ENCODE results near the gene MED28.
"Not testable (repeated sequence)": the region's sequence is repeated elsewhere in the genome, so short reads cannot be mapped to it uniquely, and the experiment has no call there.

The MED28 gene, protein sequence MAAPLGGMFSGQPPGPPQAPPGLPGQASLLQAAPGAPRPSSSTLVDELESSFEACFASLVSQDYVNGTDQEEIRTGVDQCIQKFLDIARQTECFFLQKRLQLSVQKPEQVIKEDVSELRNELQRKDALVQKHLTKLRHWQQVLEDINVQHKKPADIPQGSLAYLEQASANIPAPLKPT

DNA sequence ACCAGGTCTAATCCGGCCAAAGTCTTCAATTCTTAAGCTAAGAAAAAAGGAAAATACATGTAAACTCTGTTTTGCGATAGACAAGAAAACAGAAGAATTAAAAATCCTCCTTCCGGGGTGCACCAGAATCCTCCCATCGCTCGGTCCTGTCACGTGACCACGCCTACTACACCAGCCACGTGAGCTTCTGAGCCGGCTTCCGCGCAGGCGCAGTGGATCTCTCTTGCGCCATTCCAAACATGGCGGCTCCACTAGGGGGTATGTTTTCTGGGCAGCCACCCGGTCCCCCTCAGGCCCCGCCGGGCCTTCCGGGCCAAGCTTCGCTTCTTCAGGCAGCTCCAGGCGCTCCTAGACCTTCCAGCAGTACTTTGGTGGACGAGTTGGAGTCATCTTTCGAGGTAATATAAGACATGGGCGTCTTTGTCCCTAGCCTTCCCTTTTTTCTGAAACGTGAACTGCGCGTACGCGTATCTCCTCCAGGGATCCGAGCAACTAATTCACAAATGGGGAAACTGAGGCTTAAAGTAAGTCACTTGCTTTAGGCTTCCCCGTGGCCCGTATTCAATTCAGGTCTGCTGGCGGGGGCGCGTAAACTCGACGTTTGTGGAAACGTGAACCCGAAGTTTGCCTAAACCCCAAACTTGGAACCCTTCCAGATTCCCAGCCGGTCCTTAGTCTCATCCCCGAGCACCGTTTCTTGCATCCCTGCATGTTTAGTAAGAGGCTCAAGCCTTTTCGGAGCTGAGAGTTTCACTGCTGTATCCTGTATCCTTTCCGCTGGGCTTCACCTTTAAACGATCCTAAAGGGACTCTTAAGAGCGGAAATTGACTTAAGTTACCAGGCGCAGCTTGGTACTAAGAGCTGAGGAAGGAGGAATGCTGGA is at the start of gene MED28:
TSS of gene MED28 (plus strand) at position 226 of the 884 bp plus-strand sequence. CDS start at position 240, 14 bp downstream.
- DNase-seq (ENCODE audit: low spot score) = peak; percentile 98

DNA sequence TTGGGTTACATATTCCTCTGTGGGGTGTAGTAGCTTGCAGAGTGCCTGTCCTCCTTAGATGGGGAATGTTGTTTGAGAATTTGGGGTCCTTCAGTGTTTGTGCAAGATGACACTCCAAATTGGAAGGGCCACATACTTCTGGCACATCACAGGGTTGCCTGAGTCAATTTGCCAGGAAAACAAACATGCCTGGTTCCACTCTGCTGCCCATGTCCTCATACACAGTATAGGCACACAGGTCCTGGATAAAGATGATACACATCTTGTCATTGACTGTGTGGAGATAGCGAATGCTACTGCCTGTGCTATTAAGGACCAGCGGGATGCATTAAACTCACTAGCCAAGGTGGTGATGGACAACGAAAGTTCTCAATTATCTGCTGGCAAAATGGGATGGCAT is 48.6 kb upstream of the MED28 start:
- no peak for DNase-seq (ENCODE audit: low spot score)

- DNase-seq (ENCODE audit: low spot score) = peak; percentile 46
These were observed 47.2 kb upstream of the MED28 start for GRCh38 chr4:17567271-17567670.

DNA sequence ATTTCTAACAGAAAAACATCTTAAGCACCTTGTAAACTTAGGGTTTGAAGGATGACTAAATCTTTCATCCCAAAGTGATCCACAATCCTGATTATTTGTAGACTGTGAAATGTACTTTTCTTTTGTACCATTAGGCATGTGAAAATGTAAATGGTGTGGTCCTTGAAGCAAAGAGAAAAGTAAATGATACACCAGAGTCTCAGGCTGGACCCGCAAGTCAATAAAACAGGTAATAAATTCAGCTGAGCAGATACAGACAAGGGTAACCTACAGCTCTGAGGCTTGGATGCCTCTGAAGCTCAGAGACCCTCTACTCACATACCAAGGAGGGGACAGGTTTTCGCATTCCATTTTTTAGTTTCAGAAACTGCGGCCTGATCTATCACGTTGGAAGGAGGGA is 40.2 kb upstream of the MED28 start:
- no peak for DNase-seq (ENCODE audit: low spot score)

- not testable (repeated sequence) for DNase-seq (ENCODE audit: low spot score)
These were observed 39.3 kb upstream of the MED28 start for GRCh38 chr4:17575177-17575576.

DNA sequence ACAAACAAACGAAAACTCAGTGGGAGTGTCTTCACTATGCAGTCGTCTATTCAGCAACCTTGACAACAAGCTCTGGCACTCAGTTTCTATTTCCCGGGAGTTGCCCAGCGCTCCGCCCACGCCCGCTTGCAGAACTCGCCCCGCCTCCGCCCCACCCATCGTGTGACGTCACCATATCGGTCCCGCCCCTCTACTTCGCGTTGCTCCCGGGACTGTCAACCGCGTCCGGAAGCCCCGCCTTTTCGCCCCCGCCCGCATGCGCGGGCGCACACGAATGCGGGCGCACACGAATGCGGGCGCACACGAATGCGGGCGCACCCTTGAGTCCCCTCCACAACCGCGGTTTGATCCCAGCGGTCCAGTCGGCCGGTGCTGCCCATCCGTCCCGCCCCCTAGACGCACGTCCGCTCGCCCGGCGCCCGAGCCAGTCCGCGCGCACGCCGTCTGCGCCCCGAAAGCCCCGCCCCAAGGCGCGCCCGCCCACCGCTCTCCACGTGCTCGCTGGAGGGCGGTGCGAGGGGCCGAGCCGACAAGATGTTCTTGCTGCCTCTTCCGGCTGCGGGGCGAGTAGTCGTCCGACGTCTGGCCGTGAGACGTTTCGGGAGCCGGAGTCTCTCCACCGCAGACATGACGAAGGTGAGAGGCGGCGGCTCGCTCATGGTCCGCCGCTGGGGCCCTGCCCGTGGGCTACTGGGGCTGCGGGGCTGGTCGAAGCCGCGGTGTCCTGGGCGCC is 37.3 kb upstream of the MED28 start, which contains the start of gene LAP3:
TSS of gene LAP3 (plus strand) at position 267 of the 733 bp plus-strand sequence. CDS start at position 535, 268 bp downstream.
- peak; percentile 98 for DNase-seq (ENCODE audit: low spot score)

DNA sequence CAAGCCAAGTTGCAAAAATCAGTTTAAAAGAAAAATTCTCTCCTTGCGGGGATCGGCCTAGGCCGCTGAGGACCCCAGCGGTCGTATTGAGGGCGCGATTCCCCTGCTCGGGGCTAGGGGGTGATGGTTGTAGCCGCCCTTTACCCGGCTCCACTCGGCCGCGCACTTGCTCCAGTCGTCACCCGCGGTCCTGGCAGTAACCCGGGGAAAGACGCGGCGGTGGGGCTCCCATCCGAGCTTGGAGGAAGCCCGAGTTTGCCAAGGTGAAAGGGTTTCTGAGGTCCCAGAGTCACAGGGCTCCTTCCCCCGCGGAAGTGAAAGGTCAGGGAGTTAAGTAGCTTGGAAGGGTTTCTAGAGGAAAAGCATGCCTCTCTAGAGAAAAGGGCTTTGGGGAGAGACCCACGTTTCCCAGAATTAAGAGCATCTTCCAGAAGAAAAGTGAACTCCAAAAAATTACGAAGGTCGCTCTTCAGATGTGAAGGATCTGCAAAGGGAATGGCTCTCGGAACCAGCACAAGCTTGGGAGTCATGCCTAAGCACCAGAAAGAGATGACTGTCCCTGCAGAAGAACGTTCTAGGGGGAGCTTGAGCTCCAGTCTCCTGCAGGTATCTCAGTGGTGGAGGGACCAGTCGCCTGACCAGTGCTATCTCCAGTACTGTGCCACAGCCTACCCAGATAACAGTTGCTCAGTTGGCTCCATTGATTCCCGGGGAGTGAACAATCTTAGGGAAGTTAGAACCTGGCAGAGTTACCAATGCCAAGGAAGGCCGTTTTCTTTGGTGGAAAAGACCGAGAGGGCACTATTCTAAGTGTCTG is 36.6 kb upstream of the MED28 start:
- peak; percentile 39 for DNase-seq (ENCODE audit: low spot score)

GRCh38 chr4:17578482-17578891 is 36.0 kb upstream of the MED28 start:
- no peak for DNase-seq (ENCODE audit: low spot score)

DNA sequence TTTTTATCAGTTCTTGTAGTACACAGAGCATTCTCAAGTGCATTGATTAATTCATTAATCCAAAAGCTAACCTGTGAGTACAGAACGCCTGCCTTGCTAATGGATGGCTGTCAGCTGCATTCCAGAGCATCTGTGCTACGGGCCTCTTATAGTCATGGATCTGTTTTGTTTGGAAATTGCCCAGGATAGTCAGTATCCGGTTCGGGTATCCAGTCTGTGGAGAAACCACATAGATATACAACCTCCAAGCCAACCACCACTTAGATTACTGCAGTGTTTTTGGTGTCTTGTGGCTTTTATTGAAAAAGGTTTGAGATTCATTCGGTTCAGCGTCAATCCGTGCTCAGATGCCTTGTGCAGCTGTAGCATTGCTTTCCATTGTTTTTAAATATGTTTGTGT is 33.5 kb upstream of the MED28 start:
- DNase-seq (ENCODE audit: low spot score) = no peak

DNA sequence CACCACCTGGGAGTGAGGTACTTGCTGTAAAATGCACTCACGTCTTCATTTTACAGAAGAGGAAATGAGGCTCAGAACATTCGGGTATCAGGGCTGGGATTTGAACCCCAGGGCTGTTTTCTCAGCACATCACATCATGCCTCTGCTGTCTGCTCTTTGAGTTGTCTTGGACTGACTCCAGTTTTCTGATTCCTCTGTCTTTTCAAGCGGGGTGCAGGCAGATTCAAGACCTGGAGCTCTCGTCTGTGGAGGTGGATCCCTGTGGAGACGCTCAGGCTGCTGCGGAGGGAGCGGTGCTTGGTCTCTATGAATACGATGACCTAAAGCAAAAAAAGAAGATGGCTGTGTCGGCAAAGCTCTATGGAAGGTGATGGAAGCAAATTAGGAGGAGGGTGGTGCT is 31.2 kb upstream of the MED28 start:
- no peak for DNase-seq (ENCODE audit: low spot score)

DNA sequence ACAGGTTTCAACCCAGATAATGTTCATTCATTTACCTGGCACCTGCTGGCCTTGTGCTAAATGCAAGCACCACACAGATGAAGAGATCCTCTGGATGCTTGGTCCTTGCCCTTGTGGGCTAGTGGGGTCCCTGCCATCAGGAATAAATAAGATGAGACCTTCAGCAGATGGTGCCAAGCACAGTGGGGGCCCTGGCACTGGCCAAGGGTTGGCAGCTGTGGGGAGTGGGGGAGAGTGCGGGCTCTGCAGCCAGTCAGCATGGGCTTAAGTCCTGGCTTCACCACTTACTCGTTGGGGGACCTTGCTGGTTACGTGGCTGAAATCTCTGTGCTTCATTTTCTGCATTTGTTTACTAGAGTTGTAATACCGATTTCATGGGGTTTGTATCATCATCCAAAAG is 30.5 kb upstream of the MED28 start:
- DNase-seq (ENCODE audit: low spot score) = no peak

GRCh38 chr4:17584521-17585213 is 29.8 kb upstream of the MED28 start:
- DNase-seq (ENCODE audit: low spot score) = no peak

GRCh38 chr4:17587094-17587822 is 27.2 kb upstream of the MED28 start:
- no peak for DNase-seq (ENCODE audit: low spot score)

GRCh38 chr4:17589355-17589754 is 25.1 kb upstream of the MED28 start:
- DNase-seq (ENCODE audit: low spot score) = no peak

GRCh38 chr4:17595471-17596005 is 18.9 kb upstream of the MED28 start:
- no peak for DNase-seq (ENCODE audit: low spot score)

DNA sequence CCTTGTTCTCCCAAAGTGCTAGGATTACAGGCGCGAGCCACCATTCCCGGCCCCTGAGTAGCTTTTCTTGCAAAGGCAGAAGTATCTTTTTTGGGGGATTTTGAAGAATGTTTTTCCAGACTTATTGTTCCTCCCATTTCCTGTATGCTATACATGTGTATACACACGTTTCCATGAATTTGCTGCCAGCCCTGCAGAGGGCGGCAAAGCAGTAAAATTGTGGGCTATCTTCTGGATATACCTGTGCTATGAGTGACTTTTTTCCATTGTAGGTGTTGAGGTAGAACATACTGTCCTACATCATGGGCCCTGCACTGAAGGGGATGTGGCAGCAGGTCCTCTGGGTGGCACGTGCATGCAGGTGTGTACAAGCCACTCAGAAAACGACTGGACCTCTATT is 16.9 kb upstream of the MED28 start:
- no peak for DNase-seq (ENCODE audit: low spot score)

DNA sequence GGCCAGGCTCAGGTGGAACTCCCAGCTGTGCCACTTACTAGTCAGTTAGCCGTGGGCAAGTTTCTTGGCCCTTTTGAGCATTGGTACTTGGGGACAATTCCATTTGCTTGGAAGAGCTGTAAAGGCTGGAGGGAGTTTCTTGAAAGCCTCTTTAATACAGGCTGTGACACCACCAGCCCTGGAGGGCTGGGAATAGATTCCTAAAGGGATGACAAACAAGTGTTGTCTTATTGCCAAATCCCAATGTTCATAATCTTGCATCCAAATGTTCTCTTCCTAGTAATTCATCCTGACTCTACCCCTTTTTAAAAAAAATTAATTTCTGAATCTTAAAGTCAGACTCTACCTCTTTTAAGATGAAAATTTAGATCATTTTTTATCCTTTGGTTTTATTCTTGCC is 14.6 kb upstream of the MED28 start:
- DNase-seq (ENCODE audit: low spot score) = no peak

DNA sequence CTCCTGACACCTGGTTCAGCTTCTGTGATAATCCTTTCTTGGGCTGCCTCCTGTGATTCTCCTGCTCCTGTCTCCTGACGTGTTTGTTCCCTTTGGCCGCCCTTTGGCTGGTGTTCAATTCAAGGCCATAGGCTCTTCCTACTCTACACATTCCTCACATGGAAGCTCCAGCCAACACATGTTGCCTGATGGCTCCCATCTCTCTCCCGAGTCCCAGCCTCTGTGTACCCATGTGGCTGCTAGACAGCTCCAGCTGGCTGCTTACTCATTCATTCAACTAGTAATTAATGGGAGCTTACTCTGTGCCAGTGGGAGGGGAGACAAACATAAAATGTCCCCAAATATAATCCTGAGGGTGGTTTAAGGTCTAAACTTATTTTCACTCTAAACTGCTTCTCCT is 9.2 kb upstream of the MED28 start:
- DNase-seq (ENCODE audit: low spot score) = no peak

DNA sequence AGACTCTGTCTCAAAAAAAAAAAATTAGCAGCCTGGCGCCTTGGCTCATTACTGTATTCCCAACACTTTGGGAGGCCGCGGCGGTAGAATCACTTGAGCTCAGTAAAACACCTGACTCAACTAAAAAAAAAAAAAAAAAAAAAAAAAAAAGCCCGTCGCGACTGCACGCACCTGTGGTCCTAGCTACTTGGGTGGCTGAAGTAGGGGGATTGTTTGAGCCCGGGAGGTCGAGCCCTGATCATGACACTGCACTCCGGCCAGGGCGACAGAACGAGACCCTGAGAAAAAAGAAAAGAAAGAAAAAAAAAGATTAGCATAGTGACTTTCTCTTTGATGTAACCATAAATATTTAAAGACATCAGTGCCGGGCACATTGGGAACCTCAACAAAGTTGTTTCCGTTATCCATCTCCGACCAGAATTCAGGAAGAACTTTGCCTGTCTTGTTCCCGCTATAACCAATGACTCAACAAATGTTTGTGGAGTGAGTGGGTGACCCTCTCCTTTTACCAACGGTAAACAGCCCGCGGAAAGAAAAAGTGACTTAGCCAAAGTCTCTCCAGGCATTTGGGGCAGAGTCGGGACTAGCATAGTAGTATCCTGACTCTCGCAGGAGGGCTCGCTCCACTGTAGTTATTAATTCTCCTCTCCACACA is 553 bp upstream of the MED28 start:
- peak; percentile 71 for DNase-seq (ENCODE audit: low spot score)

GRCh38 chr4:17616283-17616682 is 1.8 kb downstream of the MED28 start:
- no peak for DNase-seq (ENCODE audit: low spot score)
